ENCODE measurements around the gene LYPD5. TPM values are rescaled to one million over a fixed set of nuclear protein-coding genes. Genes with fewer than 3 reads are reported as not detected.

LYPD5 gene
- total RNA-seq, 3 donors from 2014 or later, result 0.61 to 4.8 (median 3.9) TPM

- intact Hi-C loops (cut with DNase I, micrococcal nuclease), result loop anchor here (5.0 kb wide), 1 partner anchor 34 kb away; the partner anchor contains the start of gene KCNN4 (in 2 of the 2)
- ATAC-seq, result no peak
- Histone ChIP-seq H3K4me1 (ENCODE audit: low read depth) (peaks cover 12% of the 10 kb centered on the region), H3K4me3 (no peak overlapping the region), H3K36me3 (ENCODE audit: low read depth) (peaks cover 7% of the 10 kb centered on the region), H3K9me3 (no peaks in the 10 kb centered on the region)
- no peak for TF ChIP-seq CTCF (IDR thresholded peaks at IDR 0.05)
- DNase-seq, result no peak
Observed at GRCh38 chr19:43748205-43748594, 54.0 kb downstream of the LYPD5 start.

- peaks cover 10% of the 10 kb centered on the region for H3K4me1 ChIP-seq (ENCODE audit: low read depth)
- ATAC-seq, result no peak
- peaks cover 7% of the 10 kb centered on the region for H3K36me3 ChIP-seq (ENCODE audit: low read depth)
- no peak overlapping the region for H3K4me3 ChIP-seq
- no peak for DNase-seq
- intact Hi-C loops (cut with DNase I, micrococcal nuclease), result loop anchor here (5.0 kb wide), 1 partner anchor 35 kb away; the partner anchor contains the start of gene KCNN4 (in 2 of the 2)
- TF ChIP-seq CTCF (IDR thresholded peaks at IDR 0.05), result no peak
- no peaks in the 10 kb centered on the region for H3K9me3 ChIP-seq
Observed at GRCh38 chr19:43747557-43748204, 54.6 kb downstream of the LYPD5 start.

Other genes starting within 250 kb of the LYPD5 start
- 10 to 100 TPM; 16.4 to 33.4 (median 21.1) TPM for gene XRCC1, start 226.9 kb downstream of the LYPD5 start, total RNA-seq
- 1 to 10 TPM in 2 of 3 donors, under 1 TPM in 1; 0.61 to 7.4 (median 2.0) TPM for gene PINLYP, start 226.6 kb downstream of the LYPD5 start, total RNA-seq
- gene IRGQ, start 206.3 kb downstream of the LYPD5 start, total RNA-seq, result 10 to 100 TPM; 18.9 to 29.4 (median 21.9) TPM
- gene ZNF576, start 205.9 kb downstream of the LYPD5 start, total RNA-seq, result 10 to 100 TPM; 15.4 to 18.9 (median 16.3) TPM
- under 1 TPM; 0.14 to 0.63 (median 0.41) TPM for gene SRRM5, start 190.4 kb downstream of the LYPD5 start, total RNA-seq
- gene ZNF428, start 182.8 kb downstream of the LYPD5 start, total RNA-seq, result 10 to 100 TPM; 13.6 to 40.2 (median 19.4) TPM
- gene CADM4, start 162.6 kb downstream of the LYPD5 start, total RNA-seq, result 10 to 100 TPM in 1 of 3 donors, 1 to 10 TPM in 2; 1.2 to 26.2 (median 3.4) TPM
- 100 to 1,000 TPM in 1 of 3 donors, 10 to 100 TPM in 2; 62.0 to 100 (median 75.1) TPM for gene PLAUR, start 132.3 kb downstream of the LYPD5 start, total RNA-seq
- not detected for gene IRGC, start 86.4 kb downstream of the LYPD5 start, total RNA-seq
- 10 to 100 TPM; 32.2 to 41.4 (median 34.7) TPM for gene SMG9, start 47.5 kb downstream of the LYPD5 start, total RNA-seq
- gene KCNN4, start 21.5 kb downstream of the LYPD5 start, total RNA-seq, result 10 to 100 TPM; 14.9 to 36.2 (median 36.1) TPM
- 10 to 100 TPM in 2 of 3 donors, 1 to 10 TPM in 1; 7.6 to 21.8 (median 14.1) TPM for gene ZNF283, start 24.9 kb upstream of the LYPD5 start, total RNA-seq
- gene ZNF404, start 81.5 kb upstream of the LYPD5 start, total RNA-seq, result 1 to 10 TPM in 2 of 3 donors, under 1 TPM in 1; 0.58 to 5.5 (median 1.7) TPM
- 10 to 100 TPM in 2 of 3 donors, 1 to 10 TPM in 1; 9.8 to 15.9 (median 13.4) TPM for gene ZNF45, start 132.8 kb upstream of the LYPD5 start, total RNA-seq
- 1 to 10 TPM; 1.9 to 5.8 (median 1.9) TPM for gene ZNF221, start 148.8 kb upstream of the LYPD5 start, total RNA-seq
- gene ZNF155, start 181.7 kb upstream of the LYPD5 start, total RNA-seq, result 1 to 10 TPM; 5.4 to 8.6 (median 6.7) TPM
- gene ZNF230, start 200.5 kb upstream of the LYPD5 start, total RNA-seq, result 1 to 10 TPM; 3.2 to 5.2 (median 3.8) TPM
- 1 to 10 TPM; 1.1 to 2.9 (median 1.3) TPM for gene ZNF222, start 222.9 kb upstream of the LYPD5 start, total RNA-seq
- gene ZNF223, start 249.6 kb upstream of the LYPD5 start, total RNA-seq, result 1 to 10 TPM; 4.7 to 8.7 (median 6.0) TPM

Measured in mucosa of descending colon (tissue), 3 donors.